Measurements from ENCODE around the gene PERP.
"Not testable (repeated sequence)": the region's sequence is repeated elsewhere in the genome, so short reads cannot be mapped to it uniquely, and the experiment has no call there.

Gene PERP

GRCh38 chr6:138084904-138085838 is 22.0 kb downstream of the PERP start:
- H3K4me3 ChIP-seq (ENCODE audit: low read length), result no peak overlapping the region
- DNase-seq (ENCODE audit: low read depth), result no peak
- TF ChIP-seq CTCF (conservative IDR thresholded peaks at IDR 0.05; ENCODE audit: low read depth, low read length), result no peak

- TF ChIP-seq CTCF (conservative IDR thresholded peaks at IDR 0.05; ENCODE audit: low read depth, low read length), result no peak
- H3K4me3 ChIP-seq (ENCODE audit: low read length), result no peak overlapping the region
- DNase-seq (ENCODE audit: low read depth), result no peak
These were observed 25.0 kb downstream of the PERP start for GRCh38 chr6:138082232-138082631.

- DNase-seq (ENCODE audit: low read depth); H3K4me3 ChIP-seq (ENCODE audit: low read length): not testable (repeated sequence)
These were observed 27.7 kb downstream of the PERP start for GRCh38 chr6:138079556-138079955.

GRCh38 chr6:138078491-138078890 is 28.7 kb downstream of the PERP start:
- no peak overlapping the region for H3K4me3 ChIP-seq (ENCODE audit: low read length)
- TF ChIP-seq CTCF (conservative IDR thresholded peaks at IDR 0.05; ENCODE audit: low read depth, low read length), result no peak
- no peak for DNase-seq (ENCODE audit: low read depth)

- no peak for DNase-seq (ENCODE audit: low read depth)
- no peak overlapping the region for H3K4me3 ChIP-seq (ENCODE audit: low read length)
- no peak for TF ChIP-seq CTCF (conservative IDR thresholded peaks at IDR 0.05; ENCODE audit: low read depth, low read length)
These were observed 34.0 kb downstream of the PERP start for GRCh38 chr6:138073264-138073663.

- TF ChIP-seq CTCF (conservative IDR thresholded peaks at IDR 0.05; ENCODE audit: low read depth, low read length), result no peak
- no peak overlapping the region for H3K4me3 ChIP-seq (ENCODE audit: low read length)
- DNase-seq (ENCODE audit: low read depth), result no peak
These were observed 43.5 kb downstream of the PERP start for GRCh38 chr6:138063726-138064125.

- DNase-seq (ENCODE audit: low read depth), result no peak
- no peak for TF ChIP-seq CTCF (conservative IDR thresholded peaks at IDR 0.05; ENCODE audit: low read depth, low read length)
- no peak overlapping the region for H3K4me3 ChIP-seq (ENCODE audit: low read length)
These were observed 52.2 kb downstream of the PERP start for GRCh38 chr6:138054982-138055381.

Data from retinal pigment epithelial cell (primary cell).